ENCODE results near the gene BRSK1.

The BRSK1 gene

GRCh38 chr19:55255618-55256423 is 28.0 kb upstream of the BRSK1 start:
- no peak for TF ChIP-seq FOXK2 (IDR thresholded peaks at IDR 0.05)
- TF ChIP-seq CTBP1 (IDR thresholded peaks at IDR 0.05; ENCODE audit: borderline replicate concordance): no peak
- TF ChIP-seq L3MBTL2 (conservative IDR thresholded peaks at IDR 0.05): no peak
- no peak for TF ChIP-seq LEF1 (IDR thresholded peaks at IDR 0.05; ENCODE audit: borderline replicate concordance)
- no peak for TF ChIP-seq ZNF384 (IDR thresholded peaks at IDR 0.05)
- no peak for TF ChIP-seq ARNT (IDR thresholded peaks at IDR 0.05)
- no peak for TF ChIP-seq TARDBP (IDR thresholded peaks at IDR 0.05)
- no peak for TF ChIP-seq SUZ12 (IDR thresholded peaks at IDR 0.05)
- no peak for TF ChIP-seq HDGF (IDR thresholded peaks at IDR 0.05; ENCODE audit: borderline replicate concordance)
- no peak for TF ChIP-seq BHLHE40 (IDR thresholded peaks at IDR 0.05; ENCODE audit: borderline replicate concordance)
- ChIA-PET POLR2A (interaction anchor here (1.0 to 1.2 kb wide), 2 partner anchors 152 to 399 kb away, joined by 3 to 4 read pairs; partner anchors contain the start of genes U2AF2 and UBE2S), CTCF (interaction anchor here (0.7 to 1.4 kb wide), 2 partner anchors 115 to 162 kb away, joined by 3 read pairs; no protein-coding TSS in a partner anchor)
- no peak for DNase-seq (ENCODE audit: extremely low spot score)

DNA sequence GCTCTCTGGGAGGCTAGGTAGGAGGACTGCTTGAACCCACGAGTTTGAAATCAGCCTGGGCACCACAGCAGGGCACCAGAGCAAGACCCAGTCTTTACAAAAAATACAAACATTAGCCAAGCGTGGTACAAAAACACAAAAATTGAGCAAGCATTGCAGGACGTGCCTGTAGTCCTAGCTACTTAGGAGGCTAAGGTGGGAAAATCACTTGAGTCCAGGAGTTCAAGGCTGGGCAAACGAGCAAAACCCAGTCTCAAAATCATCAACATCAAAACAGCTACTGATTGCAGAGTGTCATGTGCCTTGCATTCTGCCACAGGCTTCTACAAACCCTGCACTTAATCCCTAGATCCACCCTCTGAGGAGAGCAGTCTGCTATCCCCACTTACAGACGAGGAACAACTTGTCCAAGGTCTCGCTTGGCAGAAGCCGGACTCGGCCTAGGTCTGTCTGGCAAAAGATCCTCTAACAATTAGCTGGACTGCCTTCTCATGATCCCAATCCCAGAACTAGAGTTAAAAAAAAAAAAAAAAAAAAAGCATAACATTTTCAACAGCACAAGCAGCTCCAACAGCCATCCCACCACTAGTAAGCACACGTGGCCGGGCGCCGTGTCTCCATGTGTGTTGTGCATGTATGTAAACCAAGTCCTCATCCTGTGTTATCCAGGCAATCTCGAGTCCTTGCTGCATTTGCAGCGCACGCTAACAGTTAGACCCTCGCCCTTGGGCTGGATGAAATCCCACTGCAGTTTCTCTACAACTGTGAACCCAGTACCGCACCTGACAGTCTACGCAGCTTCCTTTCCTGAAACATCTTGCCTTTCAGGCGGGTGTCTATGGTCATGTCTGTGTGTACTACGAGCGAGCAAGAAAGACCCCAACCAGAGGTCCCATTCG is 27.0 kb upstream of the BRSK1 start:
- ChIA-PET POLR2A (no interaction called here), CTCF (interaction anchor here (0.7 kb wide), 1 partner anchor 161 kb away, joined by 3 read pairs; no protein-coding TSS in a partner anchor)
- TF ChIP-seq ARNT (IDR thresholded peaks at IDR 0.05) (no peak), TARDBP (IDR thresholded peaks at IDR 0.05) (no peak), FOXM1 (IDR thresholded peaks at IDR 0.05; ENCODE audit: borderline replicate concordance) (no peak), CTBP1 (IDR thresholded peaks at IDR 0.05; ENCODE audit: borderline replicate concordance) (no peak), BHLHE40 (IDR thresholded peaks at IDR 0.05; ENCODE audit: borderline replicate concordance) (no peak), NFRKB (IDR thresholded peaks at IDR 0.05) (no peak)
- no peak for DNase-seq (ENCODE audit: extremely low spot score)

DNA sequence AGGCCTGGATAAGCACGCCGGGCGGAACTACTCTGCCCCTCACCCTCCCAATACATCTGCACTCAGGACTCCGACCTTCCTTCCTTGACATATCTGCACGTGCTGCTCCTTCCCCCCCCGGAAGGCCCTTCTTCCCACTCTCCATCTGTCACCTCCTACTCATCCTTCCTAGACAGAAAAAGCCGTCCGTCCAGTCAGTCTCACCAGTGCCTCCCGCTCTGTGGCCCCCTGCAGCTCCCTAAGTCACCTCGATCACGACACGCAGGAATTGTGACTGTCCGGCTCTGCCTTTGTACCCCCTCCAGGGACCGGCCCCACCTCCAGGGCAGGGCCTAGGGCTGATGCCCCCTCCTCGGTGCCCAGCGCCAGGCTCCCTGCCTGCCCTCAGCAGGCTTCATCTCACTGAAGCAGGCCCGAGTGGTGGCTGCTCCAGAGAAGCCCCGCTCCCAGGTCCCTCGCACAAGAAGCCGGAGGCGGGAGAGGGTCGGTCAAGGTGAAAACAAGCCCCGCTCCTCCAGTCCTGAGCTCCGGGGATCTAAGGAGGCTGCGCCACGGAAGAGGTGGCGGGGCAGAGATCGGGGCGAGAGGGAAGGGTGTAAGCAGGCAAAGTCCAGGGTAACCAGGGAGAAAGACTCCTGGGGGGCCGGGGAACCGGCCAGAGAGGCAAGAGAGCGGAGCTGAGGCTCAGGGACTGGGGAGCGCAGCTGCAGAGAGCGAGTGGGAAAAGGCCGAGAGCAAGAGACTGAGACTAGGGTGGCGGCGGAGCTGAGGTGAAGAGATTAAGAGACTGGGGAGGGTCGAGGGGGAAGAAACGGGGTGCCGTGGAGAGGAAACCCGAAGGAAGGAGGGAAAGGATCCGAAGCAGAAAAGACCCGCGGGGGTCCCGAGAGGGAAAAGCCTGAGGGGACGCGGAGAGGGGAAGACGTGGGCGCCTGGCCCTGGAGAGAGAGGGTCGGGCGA is 26.1 kb upstream of the BRSK1 start:
- ChIA-PET CTCF (no interaction called here), POLR2A (interaction anchor here (2.3 to 2.8 kb wide), 2 partner anchors 12 to 21 kb away, joined by 13 to 34 read pairs; partner anchors contain the start of gene HSPBP1)
- TF ChIP-seq ZNF384 (IDR thresholded peaks at IDR 0.05) (no peak), L3MBTL2 (conservative IDR thresholded peaks at IDR 0.05) (0 out of 2 replicates have a peak, but pooled peaks have one; percentile 16)
- DNase-seq (ENCODE audit: extremely low spot score): peak; percentile 25

DNA sequence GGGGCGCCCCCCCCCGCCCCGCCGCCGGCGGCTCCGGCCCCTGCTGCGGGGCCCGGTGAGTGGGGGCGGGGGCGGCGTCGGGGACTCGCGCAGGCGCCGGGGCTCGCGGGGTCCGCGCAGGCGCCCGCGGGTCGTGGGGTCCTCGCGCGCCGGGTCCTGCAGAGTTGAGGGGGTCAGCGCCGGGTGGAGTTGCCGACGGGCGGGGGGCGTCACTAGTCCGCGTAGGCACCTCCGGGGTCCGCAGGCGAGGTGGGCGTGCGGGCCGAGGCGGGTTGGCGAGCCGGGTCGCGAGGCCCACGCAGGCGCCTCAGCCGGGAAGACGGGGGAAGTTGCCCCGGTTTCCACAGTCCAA is 25.3 kb upstream of the BRSK1 start:
- peak; percentile 32 for DNase-seq (ENCODE audit: extremely low spot score)
- CTCF ChIA-PET: interaction anchor here (0.9 kb wide), 1 partner anchor 112 kb away, joined by 3 read pairs; no protein-coding TSS in a partner anchor
- POLR2A ChIA-PET: interaction anchor here (0.7 to 2.8 kb wide), 14 partner anchors 10 to 218 kb away, joined by 3 to 34 read pairs (median 8); partner anchors contain the start of genes BRSK1, DNAAF3, HSPBP1 and SYT5
- TF ChIP-seq HDGF (IDR thresholded peaks at IDR 0.05; ENCODE audit: borderline replicate concordance): no peak
- TF ChIP-seq FOXM1 (IDR thresholded peaks at IDR 0.05; ENCODE audit: borderline replicate concordance): no peak
- TF ChIP-seq TARDBP (IDR thresholded peaks at IDR 0.05): no peak
- TF ChIP-seq LEF1 (IDR thresholded peaks at IDR 0.05; ENCODE audit: borderline replicate concordance): no peak
- TF ChIP-seq SUZ12 (IDR thresholded peaks at IDR 0.05): no peak
- no peak for TF ChIP-seq BHLHE40 (IDR thresholded peaks at IDR 0.05; ENCODE audit: borderline replicate concordance)
- no peak for TF ChIP-seq PKNOX1 (IDR thresholded peaks at IDR 0.05)
- TF ChIP-seq FOXK2 (IDR thresholded peaks at IDR 0.05): no peak
- no peak for TF ChIP-seq L3MBTL2 (conservative IDR thresholded peaks at IDR 0.05)
- TF ChIP-seq NFRKB (IDR thresholded peaks at IDR 0.05): no peak
- no peak for TF ChIP-seq ELF4 (IDR thresholded peaks at IDR 0.05)
- no peak for TF ChIP-seq CTBP1 (IDR thresholded peaks at IDR 0.05; ENCODE audit: borderline replicate concordance)
- TF ChIP-seq SP1 (IDR thresholded peaks at IDR 0.05): no peak
- TF ChIP-seq ZNF384 (IDR thresholded peaks at IDR 0.05): no peak

GRCh38 chr19:55258828-55259539 is 24.8 kb upstream of the BRSK1 start, which contains the start of gene PPP6R1:
Gene PPP6R1, minus strand, starts transcription at chr19:55259017. Its CDS starts 11,914 bp downstream, at chr19:55247103.
- ChIA-PET CTCF (interaction anchor here (0.9 to 1.1 kb wide), 2 partner anchors 42 to 113 kb away, joined by 3 to 8 read pairs; no protein-coding TSS in a partner anchor), POLR2A (interaction anchor here (0.6 to 2.8 kb wide), 37 partner anchors 9 to 395 kb away, joined by 3 to 34 read pairs (median 4); partner anchors contain the start of genes BRSK1, DNAAF3, HSPBP1 and ISOC2)
- DNase-seq (ENCODE audit: extremely low spot score): peak; percentile 99
- TF ChIP-seq FOXK2 (IDR thresholded peaks at IDR 0.05): no peak
- TF ChIP-seq ZNF384 (IDR thresholded peaks at IDR 0.05): no peak
- TF ChIP-seq TARDBP (IDR thresholded peaks at IDR 0.05): no peak
- TF ChIP-seq HDGF (IDR thresholded peaks at IDR 0.05; ENCODE audit: borderline replicate concordance): no peak
- TF ChIP-seq SUZ12 (IDR thresholded peaks at IDR 0.05): no peak
- TF ChIP-seq ARNT (IDR thresholded peaks at IDR 0.05): peak; percentile 52; the same call in 1 of the 2 replicates
- TF ChIP-seq SP1 (IDR thresholded peaks at IDR 0.05): no peak
- no peak for TF ChIP-seq FOXA1 (IDR thresholded peaks at IDR 0.05)
- TF ChIP-seq LEF1 (IDR thresholded peaks at IDR 0.05; ENCODE audit: borderline replicate concordance): no peak
- TF ChIP-seq FOXM1 (IDR thresholded peaks at IDR 0.05; ENCODE audit: borderline replicate concordance): peak; percentile 92
- TF ChIP-seq BHLHE40 (IDR thresholded peaks at IDR 0.05; ENCODE audit: borderline replicate concordance): no peak
- TF ChIP-seq ELF4 (IDR thresholded peaks at IDR 0.05): peak; percentile 64; the same call in 1 of the 2 replicates
- TF ChIP-seq L3MBTL2 (conservative IDR thresholded peaks at IDR 0.05): peak; percentile 64
- TF ChIP-seq CTBP1 (IDR thresholded peaks at IDR 0.05; ENCODE audit: borderline replicate concordance): peak; percentile 74; the same call in 1 of the 2 replicates
- TF ChIP-seq NFRKB (IDR thresholded peaks at IDR 0.05): no peak
- TF ChIP-seq PKNOX1 (IDR thresholded peaks at IDR 0.05): peak; percentile 42; the same call in 1 of the 2 replicates
